ENCODE results near the gene OR2AG1.

OR2AG1 gene

GRCh38 chr11:6782720-6783119 is at the start of gene OR2AG1:
TSS of gene OR2AG1 (plus strand) at chr11:6783020. CDS start at chr11:6785038, 2,018 bp downstream.
- DNase-seq, result no peak

- no peak for DNase-seq
Observed at GRCh38 chr11:6733326-6734275, 49.2 kb upstream of the OR2AG1 start.

GRCh38 chr11:6734616-6735015 is 48.2 kb upstream of the OR2AG1 start:
- DNase-seq, result no peak

- DNase-seq, result no peak
Observed at GRCh38 chr11:6735306-6735705, 47.5 kb upstream of the OR2AG1 start.

- no peak for DNase-seq
Observed at GRCh38 chr11:6736495-6737121, 46.2 kb upstream of the OR2AG1 start.

- no peak for DNase-seq
Observed at GRCh38 chr11:6737872-6738466, 44.9 kb upstream of the OR2AG1 start.

GRCh38 chr11:6738590-6738989 is 44.2 kb upstream of the OR2AG1 start:
- DNase-seq, result no peak

- DNase-seq, result no peak
Observed at GRCh38 chr11:6742260-6742659, 40.6 kb upstream of the OR2AG1 start.

- DNase-seq, result no peak
Observed at GRCh38 chr11:6745018-6745417, 37.8 kb upstream of the OR2AG1 start.

GRCh38 chr11:6745465-6746015 is 37.3 kb upstream of the OR2AG1 start:
- no peak for DNase-seq

- DNase-seq, result no peak
Observed at GRCh38 chr11:6746086-6746618, 36.7 kb upstream of the OR2AG1 start.

GRCh38 chr11:6746626-6747025 is 36.2 kb upstream of the OR2AG1 start:
- no peak for DNase-seq

GRCh38 chr11:6747097-6747668 is 35.6 kb upstream of the OR2AG1 start:
- no peak for DNase-seq

GRCh38 chr11:6755303-6755952 is 27.4 kb upstream of the OR2AG1 start:
- DNase-seq, result no peak

GRCh38 chr11:6755953-6756347 is 26.9 kb upstream of the OR2AG1 start:
- DNase-seq, result no peak

- no peak for DNase-seq
Observed at GRCh38 chr11:6757373-6757967, 25.4 kb upstream of the OR2AG1 start.

GRCh38 chr11:6771926-6772893 is 10.6 kb upstream of the OR2AG1 start, which contains the start of gene OR2AG2:
TSS of gene OR2AG2 (minus strand) at chr11:6771976. CDS start at chr11:6768957, 3,019 bp downstream.
- no peak for DNase-seq

- DNase-seq, result no peak
Observed at GRCh38 chr11:6778518-6778917, 4.3 kb upstream of the OR2AG1 start.

- no peak for DNase-seq
Observed at GRCh38 chr11:6780829-6781228, 2.0 kb upstream of the OR2AG1 start.

GRCh38 chr11:6790546-6790945 is 7.7 kb downstream of the OR2AG1 start:
- DNase-seq, result no peak
